B cell (primary cell): ENCODE results near the gene G0S2. TPM values are rescaled to one million over a fixed set of nuclear protein-coding genes. Genes with fewer than 3 reads are reported as not detected.
A peak's percentile ranks its signal among the peaks of the same experiment; 100 is the strongest.

Experiments
- ATAC-seq: fragments of 200-7000 bp; cut with Tn5 transposase; one replicate; pipeline ENCODE4 v1.10.0; 2021; ENCODE audit warnings: low read depth, mild to moderate bottlenecking, moderate number of reproducible peaks, moderate library complexity
- CTCF ChIA-PET: fragments of 350-600 bp; sonication (Branson Sonifier 250); formaldehyde crosslinking; loops from one replicate; lab custom pipeline; 2021; ENCODE audit warnings: antibody characterized with exemption, inconsistent platforms; lab: Charles Lee
- POLR2A ChIA-PET: fragments of 350-600 bp; sonication (Branson Sonifier 250); formaldehyde crosslinking; loops from one replicate; lab custom pipeline; 2021; ENCODE audit warnings: antibody characterized with exemption; lab: Charles Lee
- DNase-seq: peaks from one replicate; pipeline ENCODE4 v3.0.0; 2013
- H2AFZ ChIP-seq: 2 replicates; pipeline ENCODE4 v1.6.1; 2012; ENCODE audit warnings: mild to moderate bottlenecking, low read depth, low read length; ENCODE audit not compliant: insufficient read depth, poor library complexity, severe bottlenecking
- H3K27ac ChIP-seq, 2 donors: 1 replicate in 1 of 2; 2 replicates in 1 of 2; pipeline ENCODE4 v1.5.1; 2012 to 2013; ENCODE audit warnings: low read length in 2 of 2, mild to moderate bottlenecking in 2 of 2, moderate library complexity in 1 of 2
- H3K27me3 ChIP-seq, 4 experiments: fragments of 200-600 bp in 1 of 4; sonication (generic) in 1 of 4; replicated peaks in 1 of 4; 1 replicate in 2 of 4; 2 replicates in 2 of 4; pipeline versions ENCODE4 v1.6.1 to v1.7.0; 2013 to 2016; ENCODE audit warnings: low read length in 3 of 4, mild to moderate bottlenecking in 2 of 4, mixed read lengths in 1 of 4, moderate library complexity in 1 of 4; ENCODE audit not compliant: insufficient read depth in 4 of 4, control insufficient read depth in 3 of 4; ENCODE audit errors: control extremely low read depth in 1 of 4
- H3K36me3 ChIP-seq, 2 experiments: replicated peaks in 1 of 2; 1 replicate in 1 of 2; 2 replicates in 1 of 2; pipeline versions ENCODE4 v1.6.1 to v1.7.1; 2013; ENCODE audit warnings: low read length in 1 of 2; ENCODE audit not compliant: insufficient read depth in 2 of 2, control insufficient read depth in 1 of 2; ENCODE audit errors: control extremely low read depth in 1 of 2, extremely low read depth in 1 of 2
- H3K4me1 ChIP-seq, 2 donors: fragments of 200-600 bp in 1 of 2; sonication (generic) in 1 of 2; 1 replicate in 1 of 2; 2 replicates in 1 of 2; pipeline versions ENCODE4 v1.5.1 to v1.6.1; 2013 to 2017; ENCODE audit warnings: low read length in 2 of 2; ENCODE audit not compliant: control insufficient read depth in 2 of 2, insufficient read depth in 2 of 2
- H3K4me2 ChIP-seq: replicated peaks from 2 replicates; pipeline ENCODE3; 2012; ENCODE audit warnings: mild to moderate bottlenecking, low read depth, low read length; ENCODE audit not compliant: poor library complexity, severe bottlenecking
- H3K4me3 ChIP-seq, 5 experiments: fragments of 200-600 bp in 1 of 5; sonication (generic) in 1 of 5; 1 replicate in 3 of 5; 2 replicates in 2 of 5; pipeline versions ENCODE4 v1.5.1 to v1.7.0; 2011 to 2016; ENCODE audit warnings: low read length in 4 of 5, mild to moderate bottlenecking in 4 of 5, low read depth in 2 of 5, control low read depth in 1 of 5, moderate library complexity in 1 of 5; ENCODE audit not compliant: insufficient read depth in 1 of 5; ENCODE audit errors: control extremely low read depth in 1 of 5, extremely low read depth in 1 of 5
- H3K79me2 ChIP-seq: fragments of 200-600 bp; sonication (generic); one replicate; pipeline ENCODE4 v1.6.0; 2016; ENCODE audit warnings: low read length; ENCODE audit not compliant: control insufficient read depth, insufficient read depth
- H3K9ac ChIP-seq: fragments of 200-600 bp; sonication (generic); 2 replicates; pipeline ENCODE4 v1.6.1; 2017; ENCODE audit warnings: mild to moderate bottlenecking, low read length, moderate library complexity
- H3K9me3 ChIP-seq, 3 donors: one replicate each; pipeline versions ENCODE4 v1.6.1 to v1.7.1; 2013; ENCODE audit warnings: low read length in 2 of 3; ENCODE audit not compliant: control insufficient read depth in 2 of 3, insufficient read depth in 1 of 3; ENCODE audit errors: control extremely low read depth in 1 of 3
- H4K20me1 ChIP-seq: 2 replicates; pipeline ENCODE4 v1.6.0; 2012; ENCODE audit warnings: mild to moderate bottlenecking, low read length; ENCODE audit not compliant: insufficient read depth, control insufficient read depth, poor library complexity, severe bottlenecking
- H3K27ac Mint-ChIP-seq: one replicate; pipeline ENCODE4 v1.8.0; 2021; ENCODE audit warnings: mixed read lengths
- H3K27me3 Mint-ChIP-seq: one replicate; pipeline ENCODE4 v1.8.0; 2021; ENCODE audit warnings: mixed read lengths
- H3K4me1 Mint-ChIP-seq: one replicate; pipeline ENCODE4 v1.8.0; 2021; ENCODE audit warnings: mixed read lengths
- H3K4me3 Mint-ChIP-seq: one replicate; pipeline ENCODE4 v1.8.0; 2021; ENCODE audit warnings: mixed read lengths
- H3K9me3 Mint-ChIP-seq: one replicate; pipeline ENCODE4 v1.8.0; 2022; ENCODE audit warnings: mixed read lengths; ENCODE audit not compliant: insufficient read depth
- CTCF ChIP-seq: fragments of 200-600 bp; IDR thresholded peaks from one replicate; pipeline ENCODE4 v1.8.0; 2022; ENCODE audit warnings: antibody characterized with exemption, mild to moderate bottlenecking
- EZH2 ChIP-seq: IDR thresholded peaks from 2 replicates; pipeline ENCODE4 v1.6.1; 2012; ENCODE audit warnings: borderline replicate concordance, low read depth, mild to moderate bottlenecking, moderate library complexity, low read length; ENCODE audit not compliant: insufficient read depth, poor library complexity, severe bottlenecking
- WGBS: methylation state at CpG from one replicate; pipeline ENCODE4 v1.1.5; 2013; ENCODE audit warnings: missing lambda C conversion rate; ENCODE audit not compliant: insufficient coverage; 5-methylcytosine and 5-hydroxymethylcytosine counted together
- intact Hi-C: fragments of 100-400 bp; cut with micrococcal nuclease; formaldehyde crosslinking; loops from one replicate; pipeline ENCODE4 v1.10.0; 2022
- polyA plus RNA-seq: library from polyadenylated mRNA; depleted of rRNA; stranded (reverse); fragments of >200 nt; gene quantifications from 2 replicates; pipeline ENCODE4 v1.2.3, GENCODE V29; 2012
- total RNA-seq, 2 donors: library from RNA; stranded (reverse); fragments of 120-200 nt in 1 of 2; gene quantifications; 1 replicate in 1 of 2; 2 replicates in 1 of 2; pipeline versions ENCODE4 v1.2.3 to v1.2.4, GENCODE V29; 2013 to 2022

The G0S2 gene
- total and polyA plus RNA-seq, 2 donors (not counting 1 experiment from before 2014, with no cell fraction given): 6.2 TPM; not detected in 1

- peaks cover 32 to 35% of the 10 kb centered on the region in 2 donors for H3K4me1 ChIP-seq
- H3K27ac ChIP-seq: no peak overlapping the region
- WGBS: 85% methylated on average over 6 of the region's 7 CpGs
- intact Hi-C loops: loop anchor here (10.0 kb wide), 1 partner anchor 81 kb away; the partner anchor contains the start of gene TRAF3IP3
- Mint-ChIP-seq H3K4me3 (peak overlapping the region; percentile 17), H3K27ac (peak overlapping the region; percentile 66), H3K4me1 (peaks cover 33% of the 10 kb centered on the region), H3K9me3 (no peaks in the 10 kb centered on the region), H3K27me3 (peaks cover 39% of the 10 kb centered on the region)
- H3K27me3 ChIP-seq: peaks cover 0 to 37% (median 22%) of the 10 kb centered on the region in 4 experiments
- H3K4me3 ChIP-seq: no peak overlapping the region
- ATAC-seq (no peak), DNase-seq (no peak)
- no peaks in the 10 kb centered on the region for H4K20me1 ChIP-seq
- H3K9me3 ChIP-seq: peaks cover 0 to 8% (median 0%) of the 10 kb centered on the region in 3 donors
- CTCF ChIA-PET: interaction anchor here (0.7 to 1.5 kb wide), 4 partner anchors 9 to 108 kb away, joined by 3 to 5 read pairs (median 4); no protein-coding TSS in a partner anchor
- H3K9ac ChIP-seq: no peak overlapping the region
- peak overlapping the region; percentile 7 for H3K4me2 ChIP-seq
- no peaks in the 10 kb centered on the region for H3K36me3 ChIP-seq
- H2AFZ ChIP-seq: no peak overlapping the region
- POLR2A ChIA-PET: interaction anchor here (0.7 kb wide), 1 partner anchor 79 kb away, joined by 3 read pairs; no protein-coding TSS in a partner anchor
- no peaks in the 10 kb centered on the region for H3K79me2 ChIP-seq
- TF ChIP-seq CTCF (no peak), EZH2 (no peak)
Measured at GRCh38 chr1:209673631-209674417, 1.4 kb upstream of the G0S2 start.
